ENCODE measurements around the gene OTOF. TPM values are rescaled to one million over a fixed set of nuclear protein-coding genes. Genes with fewer than 3 reads are reported as not detected.

Gene OTOF
- total RNA-seq, 5 donors from 2014 or later (not counting 1 experiment from before 2014, with no cell fraction given) = 0.20 to 2.8 (median 0.45) TPM

DNA sequence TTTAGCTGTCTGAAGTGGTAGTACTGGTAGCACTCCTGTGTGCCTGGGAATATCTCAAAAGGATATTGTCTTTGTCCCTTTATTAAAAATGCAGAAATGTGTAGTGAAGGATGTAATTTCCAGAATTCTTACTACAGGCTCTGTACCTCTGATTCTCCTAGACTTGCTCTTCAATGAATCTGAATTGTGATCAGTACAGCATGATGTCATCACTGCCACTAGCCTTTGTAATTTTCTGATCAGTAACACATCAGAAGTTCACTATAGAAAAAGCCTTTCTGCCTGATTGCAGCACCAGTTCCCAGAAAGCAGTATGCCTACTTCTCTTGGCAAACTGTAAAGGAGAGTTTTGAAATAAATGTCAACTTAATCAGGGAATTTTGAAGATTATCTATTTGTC is 29.2 kb upstream of the OTOF start:
- no peak overlapping the region for H3K4me3 ChIP-seq (ENCODE audit: control insufficient read depth in 1 of 2, extremely low read depth in 1 of 2, low read length in 1 of 2)
- ATAC-seq (replicated peaks in 1 of 4) = no peak
- no peaks in the 10 kb centered on the region for H3K36me3 Mint-ChIP-seq
- no peaks in the 10 kb centered on the region for H3K36me3 ChIP-seq (ENCODE audit: control insufficient read depth in 2 of 2, extremely low read depth in 1 of 2, insufficient read depth in 1 of 2, low read length in 1 of 2)
- H3K27me3 ChIP-seq (replicated peaks in 1 of 2; ENCODE audit: control insufficient read depth in 2 of 2, extremely low read depth in 1 of 2, insufficient read depth in 2 of 2, low read length in 1 of 2) = peaks cover 0 to 19% of the 10 kb centered on the region in 2 experiments
- peaks cover 0 to 13% of the 10 kb centered on the region in 2 experiments for H3K4me1 ChIP-seq (ENCODE audit: control insufficient read depth in 1 of 2, extremely low read depth in 1 of 2, insufficient read depth in 2 of 2, low read length in 2 of 2)
- H3K27ac ChIP-seq (ENCODE audit: low read length) = no peak overlapping the region
- H3K27ac Mint-ChIP-seq = no peak overlapping the region
- CTCF ChIA-PET = no interaction called here
- no peaks in the 10 kb centered on the region for H3K9me3 ChIP-seq
- peaks cover 4 to 8% (median 5%) of the 10 kb centered on the region in 3 donors for H3K4me1 Mint-ChIP-seq
- H3K9me3 Mint-ChIP-seq = no peaks in the 10 kb centered on the region
- DNase-seq = no peak
- H3K4me3 Mint-ChIP-seq = no peak overlapping the region
- no peaks in the 10 kb centered on the region for H3K27me3 Mint-ChIP-seq
- POLR2A ChIA-PET = no interaction called here

DNA sequence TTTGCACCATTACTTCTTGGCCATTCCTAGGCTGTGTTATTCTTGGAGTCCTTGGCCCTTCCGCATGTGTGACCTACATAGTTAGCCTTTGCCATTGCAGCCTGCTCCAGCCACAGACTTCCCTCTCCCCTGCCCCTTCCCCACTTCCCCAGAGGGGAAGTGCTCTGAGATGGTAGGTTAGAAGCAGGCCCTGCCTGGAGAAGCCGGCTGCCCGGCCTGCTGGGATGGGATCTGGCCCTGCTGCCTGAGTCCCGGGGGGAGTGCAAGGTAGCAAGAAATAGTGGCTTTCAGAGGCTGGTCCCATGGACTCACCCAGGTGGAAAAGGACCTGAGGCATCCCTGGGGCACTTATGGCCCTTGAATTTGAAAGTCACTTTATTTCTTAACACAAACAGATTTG is 28.4 kb upstream of the OTOF start:
- Histone ChIP-seq H3K27ac (ENCODE audit: low read length) (no peak overlapping the region), H3K9me3 (no peaks in the 10 kb centered on the region), H3K36me3 (ENCODE audit: control insufficient read depth in 2 of 2, extremely low read depth in 1 of 2, insufficient read depth in 1 of 2, low read length in 1 of 2) (no peaks in the 10 kb centered on the region), H3K4me3 (ENCODE audit: control insufficient read depth in 1 of 2, extremely low read depth in 1 of 2, low read length in 1 of 2) (no peak overlapping the region), H3K4me1 (ENCODE audit: control insufficient read depth in 1 of 2, extremely low read depth in 1 of 2, insufficient read depth in 2 of 2, low read length in 2 of 2) (peaks cover 0 to 13% of the 10 kb centered on the region in 2 experiments), H3K27me3 (replicated peaks in 1 of 2; ENCODE audit: control insufficient read depth in 2 of 2, extremely low read depth in 1 of 2, insufficient read depth in 2 of 2, low read length in 1 of 2) (peaks cover 0 to 19% of the 10 kb centered on the region in 2 experiments)
- H3K4me1 Mint-ChIP-seq = peaks cover 4 to 8% (median 5%) of the 10 kb centered on the region in 3 donors
- H3K36me3 Mint-ChIP-seq = no peaks in the 10 kb centered on the region
- no peak overlapping the region for H3K27ac Mint-ChIP-seq
- no peak overlapping the region for H3K4me3 Mint-ChIP-seq
- ATAC-seq (replicated peaks in 1 of 4) (no peak), DNase-seq (no peak)
- H3K27me3 Mint-ChIP-seq = no peaks in the 10 kb centered on the region
- H3K9me3 Mint-ChIP-seq = no peaks in the 10 kb centered on the region
- ChIA-PET POLR2A (no interaction called here), CTCF (no interaction called here)
- no CpG with 5 or more reads among the region's 4 CpGs for WGBS (ENCODE audit: insufficient coverage)

DNA sequence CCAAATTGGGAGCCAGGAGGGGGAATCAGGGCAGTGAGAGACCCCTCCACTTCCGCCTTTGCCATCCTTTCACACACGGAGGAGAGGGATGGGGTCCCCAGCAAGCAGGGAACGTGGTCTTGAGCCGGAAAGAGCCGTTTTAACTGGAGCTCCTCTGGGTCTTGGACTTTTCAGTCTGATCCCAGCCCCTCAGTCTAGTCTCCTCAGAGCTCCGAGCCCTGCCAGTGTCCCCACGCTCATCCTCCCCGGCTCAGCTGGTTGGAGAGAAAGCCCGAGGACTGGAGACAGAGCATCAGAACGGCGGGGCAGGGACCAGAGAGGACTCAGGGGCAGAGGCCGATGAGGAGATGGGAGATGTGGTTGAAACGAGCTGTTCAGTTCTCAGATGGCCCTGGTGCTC is 26.1 kb upstream of the OTOF start:
- H3K27ac Mint-ChIP-seq = no peak overlapping the region
- ATAC-seq (replicated peaks in 1 of 4) (no peak), DNase-seq (no peak)
- Histone ChIP-seq H3K27ac (ENCODE audit: low read length) (no peak overlapping the region), H3K4me3 (ENCODE audit: control insufficient read depth in 1 of 2, extremely low read depth in 1 of 2, low read length in 1 of 2) (peak overlapping the region; percentile 45 to 66), H3K27me3 (replicated peaks in 1 of 2; ENCODE audit: control insufficient read depth in 2 of 2, extremely low read depth in 1 of 2, insufficient read depth in 2 of 2, low read length in 1 of 2) (peaks cover 0 to 13% of the 10 kb centered on the region in 2 experiments), H3K4me1 (ENCODE audit: control insufficient read depth in 1 of 2, extremely low read depth in 1 of 2, insufficient read depth in 2 of 2, low read length in 2 of 2) (peaks cover 0 to 13% of the 10 kb centered on the region in 2 experiments), H3K9me3 (no peaks in the 10 kb centered on the region), H3K36me3 (ENCODE audit: control insufficient read depth in 2 of 2, extremely low read depth in 1 of 2, insufficient read depth in 1 of 2, low read length in 1 of 2) (no peaks in the 10 kb centered on the region)
- ChIA-PET POLR2A (interaction anchor here in 1 of 2 donors (0.6 kb wide), 1 partner anchor 193 kb away, joined by 3 read pairs; no protein-coding TSS in a partner anchor), CTCF (interaction anchor here in 1 of 2 donors (2.5 kb wide), 1 partner anchor 74 kb away, joined by 9 read pairs; no protein-coding TSS in a partner anchor)
- H3K4me1 Mint-ChIP-seq = peaks cover 4 to 8% (median 5%) of the 10 kb centered on the region in 3 donors
- WGBS (ENCODE audit: insufficient coverage) = 80% methylated on average over 8 of the region's 13 CpGs
- no peaks in the 10 kb centered on the region for H3K36me3 Mint-ChIP-seq
- no peaks in the 10 kb centered on the region for H3K27me3 Mint-ChIP-seq
- peak overlapping the region; percentile 66 to 78 (median 76) for H3K4me3 Mint-ChIP-seq
- H3K9me3 Mint-ChIP-seq = no peaks in the 10 kb centered on the region

DNA sequence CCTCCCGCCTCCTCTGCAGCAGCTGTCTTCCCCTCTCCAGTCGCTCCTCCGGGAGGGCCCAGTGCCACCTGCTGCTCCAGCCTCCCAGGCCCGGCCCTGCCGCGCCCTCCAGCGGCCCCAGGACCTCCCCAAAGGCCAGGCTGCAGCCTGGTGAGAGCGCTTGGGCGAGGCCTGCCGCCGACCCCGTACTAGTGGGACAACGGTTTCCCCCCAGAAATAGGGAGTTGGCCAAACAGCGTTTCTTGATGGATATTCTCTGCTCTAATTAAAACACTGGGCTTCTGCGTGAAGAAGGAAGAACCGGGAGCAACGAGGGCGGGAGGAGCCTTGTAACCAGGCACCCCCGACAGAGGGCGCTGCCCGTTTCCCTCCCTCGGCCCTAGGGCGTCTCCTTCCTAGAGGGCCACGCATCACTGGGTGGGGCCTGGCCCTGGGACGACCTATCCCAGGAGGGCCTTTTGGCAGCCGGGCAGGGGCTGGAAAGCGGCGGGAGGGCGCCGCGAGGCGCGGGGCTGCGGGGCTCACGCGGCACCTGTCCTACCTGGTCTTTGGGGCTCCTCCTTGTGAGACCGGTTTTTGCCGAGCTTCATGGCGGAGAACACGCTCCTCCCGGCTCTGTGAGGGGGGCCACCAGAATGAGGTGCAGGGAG is 25.4 kb upstream of the OTOF start:
- no peaks in the 10 kb centered on the region for H3K36me3 ChIP-seq (ENCODE audit: control insufficient read depth in 2 of 2, extremely low read depth in 1 of 2, insufficient read depth in 1 of 2, low read length in 1 of 2)
- ATAC-seq (replicated peaks in 1 of 4) = peak; percentile 97 to 99 (median 98)
- H3K36me3 Mint-ChIP-seq = no peaks in the 10 kb centered on the region
- no peak overlapping the region for H3K27ac ChIP-seq (ENCODE audit: low read length)
- peak; percentile 48 to 84 (median 67) for DNase-seq
- H3K9me3 ChIP-seq = no peaks in the 10 kb centered on the region
- no peak overlapping the region for H3K27ac Mint-ChIP-seq
- WGBS (ENCODE audit: insufficient coverage) = 6% methylated on average over 37 of the region's 41 CpGs
- CTCF ChIA-PET = interaction anchor here in 1 of 2 donors (0.6 to 2.5 kb wide), 2 partner anchors 75 to 556 kb away, joined by 3 to 9 read pairs; no protein-coding TSS in a partner anchor
- H3K27me3 Mint-ChIP-seq = no peaks in the 10 kb centered on the region
- H3K4me1 Mint-ChIP-seq = peaks cover 4 to 8% (median 5%) of the 10 kb centered on the region in 3 donors
- peaks cover 0 to 19% of the 10 kb centered on the region in 2 experiments for H3K27me3 ChIP-seq (replicated peaks in 1 of 2; ENCODE audit: control insufficient read depth in 2 of 2, extremely low read depth in 1 of 2, insufficient read depth in 2 of 2, low read length in 1 of 2)
- H3K4me3 ChIP-seq (ENCODE audit: control insufficient read depth in 1 of 2, extremely low read depth in 1 of 2, low read length in 1 of 2) = peak overlapping the region; percentile 45 to 66
- H3K4me1 ChIP-seq (ENCODE audit: control insufficient read depth in 1 of 2, extremely low read depth in 1 of 2, insufficient read depth in 2 of 2, low read length in 2 of 2) = peaks cover 0 to 13% of the 10 kb centered on the region in 2 experiments
- no peaks in the 10 kb centered on the region for H3K9me3 Mint-ChIP-seq
- H3K4me3 Mint-ChIP-seq = peak overlapping the region; percentile 66 to 78 (median 76)
- POLR2A ChIA-PET = no interaction called here

DNA sequence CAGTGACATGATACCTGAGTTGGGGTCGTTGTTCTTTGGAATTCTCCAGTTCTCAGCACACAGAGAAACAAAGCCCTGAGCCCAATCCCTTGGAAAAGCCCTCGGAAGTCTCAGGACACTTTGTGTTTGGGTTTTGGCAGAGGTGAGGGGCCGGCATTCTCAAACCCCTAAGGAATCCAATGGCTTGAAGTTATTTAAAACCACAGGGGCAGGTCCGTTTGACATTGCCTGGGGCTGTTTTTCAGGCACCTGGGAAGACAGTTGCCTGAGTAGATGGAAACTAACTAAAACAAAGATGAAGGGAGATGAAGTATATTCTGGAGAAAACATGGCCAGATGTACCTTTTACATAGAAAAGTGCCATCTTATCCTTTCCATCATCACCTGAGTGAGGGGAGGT is 22.5 kb upstream of the OTOF start:
- H3K36me3 ChIP-seq (ENCODE audit: control insufficient read depth in 2 of 2, extremely low read depth in 1 of 2, insufficient read depth in 1 of 2, low read length in 1 of 2) = no peaks in the 10 kb centered on the region
- peaks cover 5 to 8% of the 10 kb centered on the region in 2 donors for H3K27me3 Mint-ChIP-seq
- peaks cover 0 to 26% of the 10 kb centered on the region in 2 experiments for H3K27me3 ChIP-seq (replicated peaks in 1 of 2; ENCODE audit: control insufficient read depth in 2 of 2, extremely low read depth in 1 of 2, insufficient read depth in 2 of 2, low read length in 1 of 2)
- DNase-seq (no peak), ATAC-seq (replicated peaks in 1 of 4) (no peak)
- no peak overlapping the region for H3K4me3 Mint-ChIP-seq
- no peaks in the 10 kb centered on the region for H3K9me3 Mint-ChIP-seq
- no peaks in the 10 kb centered on the region for H3K9me3 ChIP-seq
- peaks cover 4 to 8% (median 5%) of the 10 kb centered on the region in 3 donors for H3K4me1 Mint-ChIP-seq
- CTCF ChIA-PET = interaction anchor here in 1 of 2 donors (1.0 kb wide), 1 partner anchor 78 kb away, joined by 3 read pairs; no protein-coding TSS in a partner anchor
- H3K36me3 Mint-ChIP-seq = no peaks in the 10 kb centered on the region
- no peak overlapping the region for H3K27ac Mint-ChIP-seq
- POLR2A ChIA-PET = no interaction called here
- no peak overlapping the region for H3K27ac ChIP-seq (ENCODE audit: low read length)
- peaks cover 0 to 13% of the 10 kb centered on the region in 2 experiments for H3K4me1 ChIP-seq (ENCODE audit: control insufficient read depth in 1 of 2, extremely low read depth in 1 of 2, insufficient read depth in 2 of 2, low read length in 2 of 2)
- WGBS (ENCODE audit: insufficient coverage) = no CpG with 5 or more reads among the region's 4 CpGs
- no peak overlapping the region for H3K4me3 ChIP-seq (ENCODE audit: control insufficient read depth in 1 of 2, extremely low read depth in 1 of 2, low read length in 1 of 2)

DNA sequence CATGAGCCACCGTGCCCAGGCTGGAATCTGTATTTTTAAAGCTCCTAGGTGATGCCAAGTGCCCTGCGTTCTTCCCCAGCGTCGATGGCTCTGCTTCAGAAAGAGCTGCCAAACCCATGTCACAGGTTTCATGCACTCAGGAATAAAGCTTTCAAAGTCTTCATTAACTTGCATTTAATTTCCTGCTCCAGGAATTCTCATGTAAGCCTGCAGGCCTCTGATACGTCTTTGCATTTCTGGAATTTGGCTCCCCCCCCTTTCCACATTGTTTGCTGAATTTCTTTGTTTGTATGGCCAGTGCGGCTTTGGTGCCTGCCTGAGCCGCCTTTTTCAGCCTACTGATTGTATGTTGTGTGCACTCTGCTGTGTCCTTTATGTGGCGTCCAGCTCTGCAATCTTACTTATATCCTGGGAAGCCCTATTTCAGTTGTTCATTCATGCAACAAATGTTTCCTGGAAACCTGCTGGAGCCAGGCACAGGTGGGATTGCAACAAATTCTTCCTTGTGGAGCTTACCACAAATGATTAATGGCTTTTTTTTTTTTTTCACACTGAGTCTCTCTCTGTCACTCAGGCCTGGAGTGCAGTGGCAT is 17.9 kb upstream of the OTOF start:
- H3K4me3 Mint-ChIP-seq = no peak overlapping the region
- H3K9me3 Mint-ChIP-seq = no peaks in the 10 kb centered on the region
- no peaks in the 10 kb centered on the region for H3K4me1 Mint-ChIP-seq
- ATAC-seq (replicated peaks in 1 of 4) (no peak), DNase-seq (no peak)
- H3K4me1 ChIP-seq (ENCODE audit: control insufficient read depth in 1 of 2, extremely low read depth in 1 of 2, insufficient read depth in 2 of 2, low read length in 2 of 2) = no peaks in the 10 kb centered on the region
- no peaks in the 10 kb centered on the region for H3K36me3 ChIP-seq (ENCODE audit: control insufficient read depth in 2 of 2, extremely low read depth in 1 of 2, insufficient read depth in 1 of 2, low read length in 1 of 2)
- no peaks in the 10 kb centered on the region for H3K36me3 Mint-ChIP-seq
- CTCF ChIA-PET = no interaction called here
- POLR2A ChIA-PET = interaction anchor here in 1 of 2 donors (0.6 kb wide), 1 partner anchor 343 kb away, joined by 3 read pairs; no protein-coding TSS in a partner anchor
- 89% methylated on average over 5 of the region's 8 CpGs for WGBS (ENCODE audit: insufficient coverage)
- H3K4me3 ChIP-seq (ENCODE audit: control insufficient read depth in 1 of 2, extremely low read depth in 1 of 2, low read length in 1 of 2) = no peak overlapping the region
- no peaks in the 10 kb centered on the region for H3K9me3 ChIP-seq
- peaks cover 0 to 20% of the 10 kb centered on the region in 2 experiments for H3K27me3 ChIP-seq (replicated peaks in 1 of 2; ENCODE audit: control insufficient read depth in 2 of 2, extremely low read depth in 1 of 2, insufficient read depth in 2 of 2, low read length in 1 of 2)
- peaks cover 5 to 8% of the 10 kb centered on the region in 2 donors for H3K27me3 Mint-ChIP-seq
- no peak overlapping the region for H3K27ac Mint-ChIP-seq
- H3K27ac ChIP-seq (ENCODE audit: low read length) = no peak overlapping the region

Measured in T-cell (primary cell).